ENCODE measurements around the gene NCBP3.

The NCBP3 gene

DNA sequence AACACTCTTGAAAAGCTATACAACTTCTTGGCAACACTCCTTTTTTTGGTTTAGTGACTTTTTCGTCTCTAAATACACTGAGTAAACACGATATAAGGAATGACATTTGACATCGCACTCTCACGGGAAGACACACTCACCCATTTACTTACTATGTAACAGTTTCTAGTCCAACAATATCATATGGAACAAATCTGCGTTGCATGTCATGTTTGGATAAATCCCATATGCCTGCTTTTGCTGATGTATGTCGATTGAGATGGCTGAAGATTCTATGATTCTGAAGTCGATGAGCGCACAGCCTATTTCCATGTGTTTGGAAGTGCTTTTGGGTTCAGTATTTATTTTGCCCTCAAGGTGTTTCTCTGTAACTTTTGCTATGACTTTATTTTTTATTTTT, 63.3 kb downstream of the NCBP3 start:
- DNase-seq = no peak

DNA sequence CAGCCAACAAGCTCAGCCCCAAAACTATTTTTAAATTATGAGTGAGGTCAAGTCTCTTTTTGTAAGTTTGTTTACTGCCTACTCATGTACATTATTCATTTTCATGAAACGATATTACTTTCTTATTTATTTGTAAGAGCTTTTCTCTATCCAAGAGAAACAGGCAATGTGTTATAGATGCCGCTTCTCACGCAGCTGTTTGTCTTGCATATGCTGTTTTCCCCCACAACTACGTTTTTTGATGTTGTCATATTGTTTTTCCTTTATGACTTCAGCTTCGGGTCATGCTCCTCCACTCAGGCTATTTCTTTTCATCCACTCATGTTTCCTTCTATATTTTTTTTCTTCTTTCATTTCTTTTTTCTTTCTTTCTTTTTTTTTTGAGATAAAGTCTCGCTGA, 65.1 kb downstream of the NCBP3 start:
- DNase-seq = no peak

DNA sequence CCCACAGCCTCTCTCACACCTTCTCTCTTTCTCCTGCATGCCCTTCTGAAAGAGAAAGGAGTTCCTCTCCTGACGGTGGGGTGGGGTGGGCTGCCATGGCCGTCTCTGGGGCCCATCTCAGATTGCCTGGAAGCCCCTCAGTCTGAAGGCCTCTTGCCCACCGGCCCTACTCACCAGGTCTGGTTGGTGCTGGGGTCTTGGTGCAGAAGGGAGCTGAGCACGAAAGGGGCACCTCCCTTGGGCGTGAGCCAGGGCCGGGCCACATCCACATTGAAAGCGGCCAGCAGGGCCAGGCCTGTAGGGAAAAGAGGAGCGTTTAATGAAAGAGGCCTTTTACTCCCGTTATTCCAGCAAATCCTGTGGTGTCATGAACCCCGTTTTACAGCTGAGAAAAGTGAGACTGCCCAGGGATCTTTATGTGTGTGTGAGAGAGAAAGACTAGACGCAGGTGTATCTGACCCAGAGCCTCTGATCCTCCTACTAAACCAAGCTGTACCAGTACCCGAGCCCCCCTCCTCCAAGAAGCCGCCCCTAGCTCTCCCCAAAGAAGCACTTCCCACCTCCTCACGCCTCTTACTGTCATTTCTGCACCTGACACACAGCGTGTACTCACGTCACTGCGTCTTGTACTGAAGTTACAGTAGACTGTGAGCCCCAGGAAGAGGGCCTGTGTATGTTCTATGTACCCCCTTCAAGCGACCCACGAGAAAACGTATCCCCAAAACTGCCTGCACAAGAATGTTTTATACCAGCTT, 68.5 kb downstream of the NCBP3 start:
- DNase-seq = no peak

DNA sequence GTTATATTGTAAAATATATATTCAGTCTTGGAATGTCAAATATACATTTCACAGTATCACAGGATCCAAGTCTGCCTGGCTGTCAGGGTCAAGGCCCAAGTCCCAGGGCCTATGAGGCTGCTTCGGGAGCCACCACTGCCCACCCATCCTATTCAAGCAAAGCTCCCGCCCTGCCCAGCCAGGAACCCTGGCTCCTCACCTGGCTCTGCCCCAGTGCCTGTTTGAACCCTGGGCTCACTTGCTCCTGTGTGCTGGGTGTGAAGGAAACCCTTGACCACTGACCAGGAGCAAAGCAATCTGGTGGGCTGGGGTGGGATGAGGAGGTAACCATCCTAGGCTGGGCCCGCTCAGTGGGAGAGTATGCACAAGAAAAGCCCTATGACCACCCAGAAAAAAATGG, 72.1 kb downstream of the NCBP3 start:
- DNase-seq = no peak

DNA sequence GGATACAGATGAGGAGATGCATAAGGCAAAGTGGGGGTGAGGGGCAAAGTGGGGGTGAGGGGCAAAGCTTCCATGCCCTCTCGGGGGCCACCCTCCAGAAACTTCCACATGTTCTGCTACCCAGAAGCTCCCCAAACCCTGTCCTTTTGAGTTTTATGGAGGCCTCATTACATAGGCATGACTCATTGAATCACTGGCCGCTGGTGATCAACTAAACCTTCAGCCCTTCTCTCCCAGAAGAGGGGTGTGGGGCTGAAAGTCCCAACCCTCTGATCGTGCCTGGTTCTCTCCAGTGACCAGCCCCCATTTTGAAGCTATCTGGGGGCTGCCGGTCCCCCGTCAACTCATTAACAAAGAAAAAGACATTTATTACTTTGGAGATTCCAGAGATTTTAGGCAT, 72.5 kb downstream of the NCBP3 start:
- DNase-seq = no peak

DNA sequence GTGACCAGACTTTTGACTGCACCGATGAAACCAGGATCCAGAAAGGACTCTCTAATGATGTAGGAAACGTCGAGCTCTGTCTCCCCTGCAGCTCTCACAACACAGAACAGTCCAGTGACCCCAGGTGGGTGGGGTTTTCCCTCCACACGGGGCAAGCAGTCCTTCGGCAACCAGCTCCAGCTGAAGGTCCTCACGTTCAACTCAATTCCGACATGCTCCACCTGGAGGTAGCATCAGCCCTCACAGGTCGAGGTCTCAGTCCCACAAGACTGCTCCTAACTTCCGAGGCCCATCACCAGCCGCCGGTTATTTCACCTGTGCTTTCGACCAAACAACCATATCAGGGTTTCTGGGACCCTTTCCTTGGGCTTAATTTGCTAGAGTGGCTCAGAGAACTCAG, 73.3 kb downstream of the NCBP3 start:
- no peak for DNase-seq

GRCh38 chr17:3771140-3771539, 74.9 kb downstream of the NCBP3 start:
- DNase-seq = no peak

DNA sequence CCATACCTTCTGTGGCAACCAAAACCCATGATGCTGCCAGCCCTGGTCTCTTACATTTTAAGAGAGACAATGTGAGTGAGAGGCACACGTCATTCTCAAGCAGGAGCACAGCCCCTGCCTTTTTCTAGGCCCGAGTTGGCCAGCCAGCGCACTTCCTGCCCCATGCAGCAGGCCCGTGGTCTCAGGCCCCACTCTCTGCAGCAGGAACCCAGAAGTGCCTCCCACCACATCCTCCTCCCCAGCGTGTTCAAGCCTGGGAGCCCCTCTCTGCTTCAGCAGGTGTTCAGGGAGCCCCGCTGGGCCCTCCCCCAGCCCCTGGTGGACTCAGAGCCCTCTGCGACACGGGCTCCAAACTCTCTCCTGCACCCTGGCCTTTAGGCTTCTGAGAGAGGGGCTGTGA, 75.6 kb downstream of the NCBP3 start:
- no peak for DNase-seq

DNA sequence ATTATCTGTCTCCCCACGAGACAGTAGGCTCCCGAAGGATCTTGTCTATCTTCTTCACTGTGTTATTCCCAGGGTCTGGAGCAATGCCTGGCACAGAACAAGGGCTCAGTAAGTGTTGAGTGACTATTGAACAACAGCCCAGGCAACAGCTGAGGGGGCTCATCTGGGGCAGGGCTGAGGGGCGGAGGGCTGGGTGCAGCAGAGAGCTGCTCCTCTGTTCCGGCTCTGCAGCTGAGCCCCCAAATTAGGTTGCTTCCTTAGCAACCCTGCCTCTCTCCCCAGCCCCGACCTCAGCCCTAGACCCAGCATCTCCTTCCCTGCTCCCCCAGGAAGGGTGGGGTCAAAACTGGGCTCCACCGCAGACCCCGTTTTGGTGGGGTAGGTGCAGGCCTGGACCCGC, 77.3 kb downstream of the NCBP3 start:
- DNase-seq = no peak

DNA sequence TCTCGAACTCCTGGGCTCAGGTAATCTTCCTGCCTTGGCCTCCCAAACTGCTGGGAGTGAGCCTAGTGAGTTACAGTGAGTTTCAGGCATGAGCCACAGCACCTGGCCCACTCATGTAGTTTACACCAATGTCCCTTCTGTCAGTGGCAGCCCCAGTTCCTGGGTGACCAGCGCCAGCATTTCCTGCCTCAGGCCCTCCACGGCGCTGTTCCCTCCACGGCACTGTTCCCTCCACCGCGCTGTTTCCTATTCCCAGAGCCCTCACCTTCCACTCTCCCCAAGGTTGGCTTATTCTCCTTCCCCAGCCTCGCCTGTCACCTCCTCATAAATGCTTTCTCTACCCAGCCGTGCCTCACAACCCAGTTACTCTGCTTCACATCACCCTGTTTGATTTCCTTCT, 77.7 kb downstream of the NCBP3 start:
- DNase-seq = no peak

DNA sequence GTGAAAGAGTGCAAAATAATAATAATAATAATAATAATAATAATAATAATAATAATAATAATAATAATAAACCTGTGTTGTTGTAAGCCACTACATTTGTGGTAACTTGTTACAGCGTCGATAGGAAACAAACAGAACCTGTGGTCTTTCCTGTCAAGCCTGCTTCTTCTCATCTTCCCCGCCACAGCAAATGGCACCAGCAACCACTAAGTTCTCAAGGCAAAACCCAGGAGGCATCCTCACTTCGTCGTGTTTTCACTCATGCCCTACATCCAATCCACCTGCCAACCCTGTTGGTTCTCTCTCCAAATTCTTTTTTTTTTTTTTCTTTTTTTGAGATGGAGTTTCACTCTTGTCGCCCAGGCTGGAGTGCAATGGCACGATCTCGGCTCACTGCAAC, 79.3 kb downstream of the NCBP3 start:
- DNase-seq = no peak

DNA sequence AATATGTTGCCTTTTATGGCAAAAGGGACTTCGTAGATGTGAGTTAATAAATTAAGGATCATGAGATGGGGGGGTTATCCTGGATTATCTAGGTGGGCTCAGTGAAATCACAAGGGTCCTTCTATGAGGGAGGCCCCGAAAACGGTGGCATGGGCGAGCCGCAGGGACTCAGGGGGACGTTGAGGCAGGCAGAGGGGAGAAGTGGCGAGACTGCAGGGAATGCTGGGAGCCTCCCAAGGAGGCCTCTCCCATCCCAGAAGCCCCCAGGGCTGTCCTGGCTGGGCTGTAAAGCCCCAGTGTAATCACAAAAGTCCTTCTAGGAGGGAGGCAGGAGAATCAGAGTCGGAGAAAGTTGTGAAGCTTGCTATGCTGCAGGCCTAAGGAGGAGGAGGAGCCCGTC, 80.1 kb downstream of the NCBP3 start:
- DNase-seq = no peak

GRCh38 chr17:3763777-3764170, 82.3 kb downstream of the NCBP3 start:
- no peak for DNase-seq

DNA sequence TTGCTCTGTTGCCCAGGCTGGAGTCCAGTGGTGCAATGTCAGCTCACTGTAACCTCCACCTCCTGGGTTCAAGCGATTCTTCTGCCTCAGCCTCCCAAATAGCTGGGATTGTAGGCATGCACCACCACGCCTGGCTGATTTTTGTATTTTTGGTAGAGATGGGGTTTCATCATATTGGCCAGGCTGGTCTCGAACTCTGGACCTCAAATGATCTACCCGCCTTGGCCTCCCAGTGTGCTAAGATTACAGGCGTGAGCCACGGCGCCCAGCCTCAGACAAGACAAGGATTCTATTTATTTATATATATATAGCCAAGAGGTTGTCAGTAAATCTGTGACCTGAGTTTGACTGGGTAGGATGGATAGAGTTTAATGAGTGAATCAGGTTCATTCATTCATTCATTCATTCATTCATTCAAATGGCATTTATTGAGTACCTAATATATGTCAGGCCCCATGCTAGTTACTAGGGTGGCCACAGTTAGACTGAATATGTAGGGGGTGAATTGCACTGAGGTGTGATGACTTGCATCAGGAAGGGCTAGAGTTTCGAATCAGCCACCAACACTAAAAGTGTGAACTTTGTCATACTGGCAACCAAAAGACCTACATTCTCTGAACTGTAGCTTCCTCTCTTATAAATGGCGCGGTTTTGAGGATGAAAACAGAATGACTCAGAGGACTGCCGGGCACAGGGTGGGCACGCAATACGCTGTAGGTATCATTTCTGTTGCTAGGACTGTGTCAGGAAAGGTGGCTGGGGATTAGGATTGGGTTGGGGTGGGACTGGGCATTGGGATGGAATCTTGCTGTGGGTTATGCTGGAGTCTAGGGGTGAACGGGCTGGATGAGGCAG, 82.9 kb downstream of the NCBP3 start:
- DNase-seq = no peak

GRCh38 chr17:3761918-3762380, 84.1 kb downstream of the NCBP3 start:
- DNase-seq = no peak

DNA sequence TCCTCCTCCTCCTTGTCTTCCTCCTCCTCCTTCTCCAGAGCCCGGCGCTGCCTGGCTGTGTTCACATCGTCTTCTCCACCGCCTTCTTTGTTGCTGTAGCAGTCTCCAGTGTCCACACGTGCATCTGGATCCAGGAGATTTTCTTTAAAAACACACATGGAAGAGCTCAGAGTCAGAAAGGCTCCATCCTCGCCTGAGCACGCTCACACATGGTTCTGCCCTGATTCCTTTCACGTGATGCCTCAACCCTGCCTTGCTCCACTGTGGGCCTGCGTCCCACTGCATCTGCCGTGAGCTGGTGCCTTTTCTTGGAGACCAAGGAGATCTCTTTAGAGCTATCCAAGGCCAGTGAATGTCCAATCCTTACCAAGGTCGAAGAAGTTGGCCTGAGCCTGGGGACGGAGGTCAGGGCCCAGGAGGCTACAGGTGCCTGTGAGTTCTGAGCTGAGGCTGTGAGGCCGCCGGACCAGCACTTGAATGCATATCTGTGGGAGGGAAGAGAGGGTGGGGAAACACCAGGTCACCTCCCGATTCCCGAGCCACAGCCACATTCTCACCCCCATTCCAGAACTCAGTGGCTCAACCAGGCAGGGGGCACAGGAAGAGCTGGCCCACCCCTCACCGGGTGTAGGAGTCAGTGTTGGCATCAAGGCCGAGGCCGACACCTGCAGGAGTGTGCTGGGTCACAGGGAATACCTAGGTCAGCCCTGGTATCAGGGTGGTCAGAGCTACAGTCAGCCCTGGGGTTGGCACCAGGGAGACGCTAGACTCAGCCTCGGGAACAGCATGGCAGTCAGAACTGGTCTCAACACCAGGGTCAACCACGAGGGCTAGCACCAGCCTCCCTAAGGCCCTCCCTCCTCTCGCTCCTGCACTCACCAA, 84.8 kb downstream of the NCBP3 start:
- DNase-seq = no peak

DNA sequence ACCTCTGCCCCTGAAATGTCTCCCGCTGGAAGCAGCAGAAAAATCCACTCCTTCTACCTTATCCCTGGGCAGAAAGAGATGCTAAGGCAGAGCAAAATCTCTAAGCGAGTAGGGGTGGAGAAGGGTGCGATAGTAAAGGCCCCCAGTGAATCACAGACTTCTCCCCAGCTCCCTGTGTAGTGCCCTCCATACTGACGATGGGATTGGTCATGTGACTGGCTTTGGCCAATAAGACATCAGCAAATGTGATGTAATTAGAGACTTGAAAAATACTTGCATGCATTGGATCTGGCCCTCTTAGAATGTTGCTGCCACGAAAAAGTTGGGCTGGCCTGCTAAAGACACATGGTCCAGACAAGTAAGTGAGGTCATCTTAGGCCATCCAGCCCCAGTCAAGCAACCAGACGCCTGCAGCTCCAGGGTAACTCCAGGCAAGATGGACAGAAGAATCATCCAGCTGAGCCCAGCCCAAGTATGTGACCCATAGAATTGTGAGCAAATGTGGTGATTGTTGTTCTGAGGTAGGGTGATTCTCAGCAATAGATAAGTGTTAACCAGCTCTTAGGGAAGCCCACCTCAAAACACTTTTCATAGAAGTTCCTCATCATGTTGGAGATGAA, 86.3 kb downstream of the NCBP3 start:
- DNase-seq = no peak

DNA sequence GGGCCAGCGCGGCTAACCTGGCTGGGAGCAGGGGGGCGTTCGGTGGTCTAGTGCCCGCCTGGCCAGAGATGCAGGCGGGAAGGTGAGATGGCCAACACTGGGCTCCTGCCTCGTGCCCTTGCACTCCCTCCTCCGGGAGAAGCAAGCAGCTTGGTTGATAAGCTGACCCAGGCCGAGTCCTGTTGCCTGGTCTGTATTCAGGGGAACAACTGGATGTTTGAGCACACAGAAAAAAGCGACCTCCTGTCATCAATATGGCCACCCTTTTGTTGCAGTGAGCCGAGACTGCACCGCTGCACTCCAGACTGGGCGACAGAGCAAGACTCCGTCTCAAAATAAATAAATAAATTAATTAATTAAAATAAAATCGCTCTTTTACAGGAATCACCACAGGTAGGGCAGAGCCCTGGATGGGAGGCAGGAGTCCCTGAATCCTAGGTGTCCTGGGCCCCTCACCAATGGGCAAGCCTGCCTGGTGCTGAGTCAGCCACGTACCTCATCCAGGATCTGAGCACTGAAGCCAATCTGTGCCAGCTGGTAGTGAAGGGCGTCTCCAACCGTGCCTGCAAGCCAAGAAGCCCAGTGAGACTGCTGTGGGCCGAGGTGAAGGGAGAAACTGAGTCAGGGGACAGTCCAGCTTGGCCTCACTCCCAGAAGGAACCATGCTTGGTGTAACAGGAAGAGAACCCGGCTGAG, 90.6 kb downstream of the NCBP3 start:
- peak; percentile 50 for DNase-seq

- peak; percentile 99 for DNase-seq
These were observed 91.3 kb downstream of the NCBP3 start for GRCh38 chr17:3754458-3755334.

- no peak for DNase-seq
These were observed 92.0 kb downstream of the NCBP3 start for GRCh38 chr17:3754066-3754457.

DNA sequence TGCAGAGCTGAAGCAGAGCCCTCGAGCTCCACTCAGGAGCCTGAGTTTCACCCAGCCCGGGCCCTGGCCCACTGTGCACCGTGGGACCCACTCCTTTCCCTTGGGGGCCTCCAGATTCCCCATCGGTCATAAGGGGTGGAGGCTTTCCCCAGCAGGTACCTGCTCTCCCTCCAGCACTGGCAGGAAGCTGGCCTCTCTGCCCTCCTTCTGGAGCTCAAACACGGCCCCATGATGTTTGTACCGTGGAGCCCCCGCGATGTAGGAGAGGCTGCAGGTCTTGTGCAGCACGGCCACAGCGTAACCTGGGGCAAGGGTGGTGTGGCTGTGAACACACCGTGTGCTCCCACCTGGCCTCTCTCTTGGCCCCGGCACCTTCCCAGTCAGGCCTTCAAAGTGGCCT, 92.4 kb downstream of the NCBP3 start:
- DNase-seq = peak; percentile 49
